HG02571 (cell line): ENCODE results near the gene MACROD2.
"Not testable (repeated sequence)": the region's sequence is repeated elsewhere in the genome, so short reads cannot be mapped to it uniquely, and the experiment has no call there.

Source experiments
- ATAC-seq: cut with Tn5 transposase; IDR thresholded peaks from one replicate; pipeline ENCODE4 v1.9.1; 2021; ENCODE audit warnings: mild to moderate bottlenecking, moderate library complexity; ENCODE audit not compliant: unreplicated experiment

The MACROD2 gene

GRCh38 chr20:14178952-14179351, 183.6 kb downstream of the MACROD2 start:
- no peak for ATAC-seq

- no peak for ATAC-seq
These were observed 194.6 kb downstream of the MACROD2 start for GRCh38 chr20:14189794-14190402.

- no peak for ATAC-seq
These were observed 196.2 kb downstream of the MACROD2 start for GRCh38 chr20:14191559-14191958.

- no peak for ATAC-seq
These were observed 198.1 kb downstream of the MACROD2 start for GRCh38 chr20:14193443-14193842.

GRCh38 chr20:14193885-14194284, 198.6 kb downstream of the MACROD2 start:
- no peak for ATAC-seq

GRCh38 chr20:14197097-14197496, 201.8 kb downstream of the MACROD2 start:
- no peak for ATAC-seq

GRCh38 chr20:14198416-14198815, 203.1 kb downstream of the MACROD2 start:
- no peak for ATAC-seq

GRCh38 chr20:14199111-14199510, 203.8 kb downstream of the MACROD2 start:
- no peak for ATAC-seq

- no peak for ATAC-seq
These were observed 208.3 kb downstream of the MACROD2 start for GRCh38 chr20:14203657-14204056.

GRCh38 chr20:14207591-14207990, 212.3 kb downstream of the MACROD2 start:
- no peak for ATAC-seq

- ATAC-seq, result no peak
These were observed 213.6 kb downstream of the MACROD2 start for GRCh38 chr20:14208956-14209355.

GRCh38 chr20:14210146-14210545, 214.8 kb downstream of the MACROD2 start:
- ATAC-seq, result no peak

GRCh38 chr20:14214046-14214445, 218.7 kb downstream of the MACROD2 start:
- no peak for ATAC-seq

- ATAC-seq, result not testable (repeated sequence)
These were observed 220.6 kb downstream of the MACROD2 start for GRCh38 chr20:14215880-14216279.

- no peak for ATAC-seq
These were observed 224.6 kb downstream of the MACROD2 start for GRCh38 chr20:14219801-14220461.

GRCh38 chr20:14220986-14221385, 225.7 kb downstream of the MACROD2 start:
- ATAC-seq, result no peak

GRCh38 chr20:14223806-14224205, 228.5 kb downstream of the MACROD2 start:
- ATAC-seq, result no peak

GRCh38 chr20:14226051-14227049, 231.0 kb downstream of the MACROD2 start:
- ATAC-seq, result not testable (repeated sequence)

- no peak for ATAC-seq
These were observed 237.3 kb downstream of the MACROD2 start for GRCh38 chr20:14232650-14233049.

- ATAC-seq, result no peak
These were observed 239.5 kb downstream of the MACROD2 start for GRCh38 chr20:14234666-14235295.

GRCh38 chr20:14235355-14235754, 240.0 kb downstream of the MACROD2 start:
- ATAC-seq, result no peak
